GM13977 (cell line): ENCODE results near the gene VN1R5.

ENCODE experiments used
- DNase-seq: peaks from one replicate; pipeline ENCODE4 v3.0.0; 2012; ENCODE audit warnings: low spot score
- in situ Hi-C: fragments of 300-500 bp; cut with MboI; formaldehyde crosslinking; loops from one replicate; pipeline ENCODE4 v1.12.0; 2022; ENCODE audit warnings: low sequenced_read_pairs, low pct_unique_long_range_greater_than_20kb, mixed read lengths, inconsistent platforms; ENCODE audit not compliant: unreplicated experiment
- TF ChIP-seq, protein P1 (sequence below): IDR thresholded peaks from 2 replicates; pipeline ENCODE4 v1.5.1; 2012; ENCODE audit warnings: mild to moderate bottlenecking, control low read depth; ENCODE audit not compliant: insufficient read depth; ENCODE audit errors: extremely low read depth, missing control alignments

Gene VN1R5

GRCh38 chr1:247299723-247300381 lies 44.0 kb downstream of the VN1R5 start:
- TF ChIP-seq, protein P1, sequence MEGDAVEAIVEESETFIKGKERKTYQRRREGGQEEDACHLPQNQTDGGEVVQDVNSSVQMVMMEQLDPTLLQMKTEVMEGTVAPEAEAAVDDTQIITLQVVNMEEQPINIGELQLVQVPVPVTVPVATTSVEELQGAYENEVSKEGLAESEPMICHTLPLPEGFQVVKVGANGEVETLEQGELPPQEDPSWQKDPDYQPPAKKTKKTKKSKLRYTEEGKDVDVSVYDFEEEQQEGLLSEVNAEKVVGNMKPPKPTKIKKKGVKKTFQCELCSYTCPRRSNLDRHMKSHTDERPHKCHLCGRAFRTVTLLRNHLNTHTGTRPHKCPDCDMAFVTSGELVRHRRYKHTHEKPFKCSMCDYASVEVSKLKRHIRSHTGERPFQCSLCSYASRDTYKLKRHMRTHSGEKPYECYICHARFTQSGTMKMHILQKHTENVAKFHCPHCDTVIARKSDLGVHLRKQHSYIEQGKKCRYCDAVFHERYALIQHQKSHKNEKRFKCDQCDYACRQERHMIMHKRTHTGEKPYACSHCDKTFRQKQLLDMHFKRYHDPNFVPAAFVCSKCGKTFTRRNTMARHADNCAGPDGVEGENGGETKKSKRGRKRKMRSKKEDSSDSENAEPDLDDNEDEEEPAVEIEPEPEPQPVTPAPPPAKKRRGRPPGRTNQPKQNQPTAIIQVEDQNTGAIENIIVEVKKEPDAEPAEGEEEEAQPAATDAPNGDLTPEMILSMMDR, result no peak
- in situ Hi-C loops, result no loop called here
- no peak for DNase-seq

GRCh38 chr1:247300491-247301175 lies 44.8 kb downstream of the VN1R5 start:
- in situ Hi-C loops, result no loop called here
- no peak for DNase-seq
- TF ChIP-seq, protein P1, result no peak

- TF ChIP-seq, protein P1, result no peak
- in situ Hi-C loops, result no loop called here
- DNase-seq, result no peak
These were observed 45.3 kb downstream of the VN1R5 start for GRCh38 chr1:247301176-247301540.

DNA sequence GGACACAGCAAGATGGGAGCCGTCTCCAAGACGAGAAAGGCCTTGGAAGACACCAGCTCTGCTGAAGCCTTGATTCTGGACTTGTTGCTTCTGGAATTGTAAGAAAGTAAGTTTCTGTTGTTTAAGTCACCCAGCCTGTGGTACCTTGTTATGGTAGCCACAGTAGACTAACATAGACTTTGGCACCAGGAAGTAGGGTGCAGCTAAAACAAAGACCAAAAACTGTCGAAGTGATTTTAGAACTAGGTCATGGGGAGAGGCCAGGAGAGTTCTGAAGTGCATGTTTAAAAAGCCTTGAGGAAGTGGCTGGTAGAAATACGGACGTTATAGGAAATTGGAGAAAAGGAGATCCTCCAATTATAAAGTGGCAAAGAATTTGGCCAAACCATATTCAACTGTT lies 47.3 kb downstream of the VN1R5 start:
- TF ChIP-seq, protein P1, result no peak
- in situ Hi-C loops, result no loop called here
- DNase-seq, result no peak

- in situ Hi-C loops, result no loop called here
- TF ChIP-seq, protein P1, result no peak
- DNase-seq, result no peak
These were observed 48.2 kb downstream of the VN1R5 start for GRCh38 chr1:247304031-247304430.
